Progenitor cell of endocrine pancreas (in vitro differentiated cells): ENCODE data around the gene FAR2. TPM values are rescaled to one million over a fixed set of nuclear protein-coding genes. Genes with fewer than 3 reads are reported as not detected.

Source experiments
- DNase-seq: peaks from one replicate; pipeline ENCODE4 v3.0.0; 2021; ENCODE audit warnings: low spot score; ENCODE audit not compliant: unreplicated experiment
- H3K27ac Mint-ChIP-seq: 2 replicates; pipeline ENCODE4 v1.8.0; 2021; ENCODE audit warnings: mild to moderate bottlenecking, moderate library complexity, mixed read lengths
- H3K27me3 Mint-ChIP-seq: 2 replicates; pipeline ENCODE4 v1.8.0; 2021; ENCODE audit warnings: mixed read lengths
- H3K36me3 Mint-ChIP-seq: 2 replicates; pipeline ENCODE4 v1.8.0; 2022; ENCODE audit warnings: mixed read lengths; ENCODE audit not compliant: insufficient read depth
- H3K4me1 Mint-ChIP-seq: 2 replicates; pipeline ENCODE4 v1.8.0; 2021; ENCODE audit warnings: low read depth, mixed read lengths
- H3K4me3 Mint-ChIP-seq: 2 replicates; pipeline ENCODE4 v1.8.0; 2021; ENCODE audit warnings: low read depth, mild to moderate bottlenecking, moderate library complexity, mixed read lengths
- H3K9me3 Mint-ChIP-seq: 2 replicates; pipeline ENCODE4 v1.8.0; 2021; ENCODE audit warnings: low read depth, mixed read lengths
- total RNA-seq: library from RNA; stranded (reverse); gene quantifications from 2 replicates; pipeline ENCODE4 v1.2.1, GENCODE V29; 2021
- TF ChIP-seq, protein P1 (sequence below): fragments of 200-600 bp; sonication (generic); IDR thresholded peaks from one replicate; pipeline ENCODE4 v1.5.0; 2021; ENCODE audit warnings: antibody characterized with exemption, mild to moderate bottlenecking; ENCODE audit not compliant: unreplicated experiment

Gene FAR2
- total RNA-seq, 1 donor from 2014 or later = 4.8 TPM

DNA sequence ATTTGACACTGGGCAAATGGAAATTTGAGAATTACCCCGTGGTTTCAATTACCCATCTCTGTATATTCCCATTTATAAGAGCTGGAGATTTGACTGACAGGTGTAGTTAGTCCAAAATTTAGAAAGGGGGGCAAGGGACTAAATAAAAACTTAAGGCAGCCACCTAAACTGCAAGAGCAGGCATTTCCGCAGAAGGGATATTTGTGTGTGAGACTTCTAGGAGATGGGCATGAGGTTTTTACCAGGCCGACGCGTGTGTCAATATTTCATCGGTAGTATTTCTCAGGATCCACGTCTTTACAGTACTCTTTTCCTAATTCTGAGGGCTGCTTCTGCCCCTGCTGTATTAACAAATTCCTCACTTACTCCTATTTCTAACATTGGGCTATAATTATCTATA, 1.4 kb downstream of the FAR2 start:
- Mint-ChIP-seq H3K27ac (no peak overlapping the region), H3K27me3 (peaks cover 50% of the 10 kb centered on the region), H3K4me3 (no peak overlapping the region), H3K9me3 (no peaks in the 10 kb centered on the region), H3K4me1 (peaks cover 12% of the 10 kb centered on the region), H3K36me3 (no peaks in the 10 kb centered on the region)
- TF ChIP-seq, protein P1, sequence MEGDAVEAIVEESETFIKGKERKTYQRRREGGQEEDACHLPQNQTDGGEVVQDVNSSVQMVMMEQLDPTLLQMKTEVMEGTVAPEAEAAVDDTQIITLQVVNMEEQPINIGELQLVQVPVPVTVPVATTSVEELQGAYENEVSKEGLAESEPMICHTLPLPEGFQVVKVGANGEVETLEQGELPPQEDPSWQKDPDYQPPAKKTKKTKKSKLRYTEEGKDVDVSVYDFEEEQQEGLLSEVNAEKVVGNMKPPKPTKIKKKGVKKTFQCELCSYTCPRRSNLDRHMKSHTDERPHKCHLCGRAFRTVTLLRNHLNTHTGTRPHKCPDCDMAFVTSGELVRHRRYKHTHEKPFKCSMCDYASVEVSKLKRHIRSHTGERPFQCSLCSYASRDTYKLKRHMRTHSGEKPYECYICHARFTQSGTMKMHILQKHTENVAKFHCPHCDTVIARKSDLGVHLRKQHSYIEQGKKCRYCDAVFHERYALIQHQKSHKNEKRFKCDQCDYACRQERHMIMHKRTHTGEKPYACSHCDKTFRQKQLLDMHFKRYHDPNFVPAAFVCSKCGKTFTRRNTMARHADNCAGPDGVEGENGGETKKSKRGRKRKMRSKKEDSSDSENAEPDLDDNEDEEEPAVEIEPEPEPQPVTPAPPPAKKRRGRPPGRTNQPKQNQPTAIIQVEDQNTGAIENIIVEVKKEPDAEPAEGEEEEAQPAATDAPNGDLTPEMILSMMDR = no peak
- DNase-seq = no peak

DNA sequence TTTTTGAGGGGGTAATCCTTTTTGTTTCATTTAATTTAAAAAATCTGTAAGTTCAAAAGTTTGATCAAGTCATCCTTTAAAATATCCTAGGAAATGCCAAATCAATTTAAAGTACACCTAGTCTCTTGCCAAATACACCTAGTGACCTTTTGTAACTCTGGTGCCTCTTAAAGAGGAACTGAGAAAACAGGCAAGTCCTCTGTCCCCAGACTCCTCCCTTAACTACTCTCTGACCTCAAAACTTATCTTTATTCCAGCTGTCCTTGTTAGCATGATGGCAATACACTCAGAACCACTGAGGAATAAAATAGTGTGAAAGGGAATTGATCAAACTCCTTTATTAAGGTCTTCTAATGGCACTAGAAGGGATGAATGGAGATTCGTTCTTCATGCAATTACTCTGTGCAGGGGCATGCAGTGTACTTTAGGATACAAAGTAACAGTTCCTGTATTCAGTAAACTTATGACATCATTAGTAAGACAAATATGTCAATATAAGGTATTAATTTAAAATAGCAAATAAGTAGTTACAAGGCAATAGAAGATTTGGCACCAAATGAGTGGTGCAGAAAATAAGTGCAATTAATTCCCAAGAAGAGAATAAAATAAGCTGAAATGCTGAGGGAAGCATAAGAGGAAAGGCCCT, 3.3 kb downstream of the FAR2 start:
- peaks cover 37% of the 10 kb centered on the region for H3K27me3 Mint-ChIP-seq
- no peaks in the 10 kb centered on the region for H3K9me3 Mint-ChIP-seq
- no peak overlapping the region for H3K4me3 Mint-ChIP-seq
- TF ChIP-seq, protein P1 = no peak
- DNase-seq = no peak
- H3K27ac Mint-ChIP-seq = no peak overlapping the region
- peaks cover 12% of the 10 kb centered on the region for H3K4me1 Mint-ChIP-seq
- no peaks in the 10 kb centered on the region for H3K36me3 Mint-ChIP-seq

DNA sequence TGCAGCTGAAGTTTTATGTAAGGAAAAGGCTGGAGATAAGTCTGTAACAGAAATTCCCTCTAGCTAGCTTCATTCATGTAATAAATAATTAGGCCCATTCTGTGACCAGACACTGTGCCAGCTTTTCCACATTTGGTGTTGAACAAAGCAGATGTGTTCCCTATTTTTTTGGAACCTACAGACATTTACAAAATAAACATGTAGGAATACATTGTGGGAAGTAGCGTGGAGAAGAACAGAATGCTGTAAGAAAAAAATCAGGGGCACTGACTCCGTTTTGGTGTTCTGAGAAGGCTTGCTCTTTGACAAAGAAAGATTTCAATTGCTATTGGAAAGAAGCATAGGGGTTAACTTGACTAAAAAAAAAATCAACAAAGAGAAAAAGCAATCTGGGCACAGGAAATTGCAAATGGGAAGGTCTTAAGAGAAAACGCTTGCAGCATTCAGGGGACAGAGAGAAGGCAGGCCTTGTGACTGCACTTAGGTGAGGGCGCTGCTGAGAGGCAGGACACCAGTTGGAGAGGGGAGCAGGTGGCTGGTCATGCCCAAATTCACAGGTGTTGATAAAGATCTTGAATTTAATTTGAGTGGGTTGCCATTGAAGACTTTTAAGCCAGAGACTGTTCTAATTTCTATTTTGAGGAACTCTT, 4.0 kb downstream of the FAR2 start:
- Mint-ChIP-seq H3K27me3 (peaks cover 29% of the 10 kb centered on the region), H3K4me3 (no peak overlapping the region), H3K27ac (no peak overlapping the region), H3K4me1 (peaks cover 12% of the 10 kb centered on the region), H3K9me3 (no peaks in the 10 kb centered on the region), H3K36me3 (no peaks in the 10 kb centered on the region)
- DNase-seq = no peak
- TF ChIP-seq, protein P1 = no peak

DNA sequence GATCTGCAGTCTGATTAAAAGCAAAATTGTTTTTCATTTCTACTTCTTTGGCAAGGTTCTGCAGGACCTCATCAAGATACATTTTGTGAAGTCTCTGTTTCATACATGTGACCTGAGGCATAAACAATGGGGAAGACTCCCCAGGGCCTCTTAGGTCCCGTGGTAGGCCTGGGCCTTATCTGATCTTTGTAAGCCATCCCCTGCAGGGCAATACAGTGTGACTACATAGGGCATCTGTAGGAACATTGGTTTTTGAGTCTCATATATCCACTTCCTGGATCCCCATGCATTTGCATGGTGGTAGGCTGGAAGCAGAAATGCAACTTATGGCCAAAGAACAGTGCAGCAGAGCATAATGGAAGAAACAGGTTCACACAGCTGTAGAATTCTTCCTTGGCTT, 6.0 kb downstream of the FAR2 start:
- Mint-ChIP-seq H3K4me1 (peaks cover 7% of the 10 kb centered on the region), H3K4me3 (no peak overlapping the region), H3K36me3 (no peaks in the 10 kb centered on the region), H3K27ac (no peak overlapping the region), H3K27me3 (peaks cover 15% of the 10 kb centered on the region), H3K9me3 (no peaks in the 10 kb centered on the region)
- TF ChIP-seq, protein P1 = no peak
- no peak for DNase-seq

DNA sequence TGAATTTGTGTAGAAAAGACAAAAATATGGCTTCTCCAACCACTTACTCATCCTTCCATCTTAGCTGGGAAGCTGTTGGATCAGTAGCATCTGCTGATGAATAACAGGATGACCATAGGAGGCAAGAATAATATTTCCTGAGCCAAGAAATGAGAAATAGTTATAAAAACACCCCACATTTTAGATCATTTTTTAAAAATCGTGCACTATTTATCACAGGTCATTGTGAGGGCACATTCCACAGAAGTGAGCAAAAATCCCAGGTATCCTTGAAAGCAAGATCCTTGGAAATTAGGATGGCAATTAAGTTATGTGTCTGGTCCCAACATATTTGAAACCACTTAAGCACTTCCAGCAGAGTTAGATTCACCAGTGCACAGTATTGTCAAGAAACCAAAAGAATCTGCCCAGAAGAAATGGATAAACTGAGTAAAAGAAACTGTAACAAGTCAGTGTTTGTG, 8.4 kb downstream of the FAR2 start:
- no peak for DNase-seq
- no peaks in the 10 kb centered on the region for H3K9me3 Mint-ChIP-seq
- no peaks in the 10 kb centered on the region for H3K36me3 Mint-ChIP-seq
- H3K4me3 Mint-ChIP-seq = no peak overlapping the region
- H3K4me1 Mint-ChIP-seq = peaks cover 5% of the 10 kb centered on the region
- H3K27me3 Mint-ChIP-seq = peaks cover 5% of the 10 kb centered on the region
- TF ChIP-seq, protein P1 = no peak
- no peak overlapping the region for H3K27ac Mint-ChIP-seq
